ENCODE data around the gene WBP1. TPM values are rescaled to one million over a fixed set of nuclear protein-coding genes. Genes with fewer than 3 reads are reported as not detected.
A peak's percentile ranks its signal among the peaks of the same experiment; 100 is the strongest.

WBP1 gene
- 38.2 and 132 TPM in 2 replicates for total RNA-seq (ENCODE audit: low replicate concordance)

GRCh38 chr2:74458132-74458937, at the start of gene WBP1:
TSS of gene WBP1 (plus strand) at chr2:74458438. CDS start at chr2:74458603, 165 bp downstream.
- H3K9me3 ChIP-seq (ENCODE audit: low read depth), result no peaks in the 10 kb centered on the region
- peak within 1 kb of the TSS; percentile 96 for H3K4me3 ChIP-seq
- peaks cover 43% of the 10 kb centered on the region for H3F3A ChIP-seq (ENCODE audit: low read depth)
- Mint-ChIP-seq H3K27ac (peak within 1 kb of the TSS; percentile 89), H3K27me3 (ENCODE audit: insufficient read depth, low read depth) (peaks cover 20% of the 10 kb centered on the region), H3K4me3 (peak within 1 kb of the TSS; percentile 97), H3K36me3 (peaks cover 11% of the 10 kb centered on the region), H3K4me1 (peaks cover 45% of the 10 kb centered on the region), H3K9me3 (no peaks in the 10 kb centered on the region)
- H3K4me2 ChIP-seq, result peak within 1 kb of the TSS; percentile 92
- H3K27ac ChIP-seq, result peak within 1 kb of the TSS; percentile 95
- H3K36me3 ChIP-seq, result no peaks in the 10 kb centered on the region
- no peak for TF ChIP-seq CTCF (IDR thresholded peaks at IDR 0.05)
- no peak for TF ChIP-seq EZH2 (IDR thresholded peaks at IDR 0.05)
- no peak for TF ChIP-seq EZH2phosphoT487 (IDR thresholded peaks at IDR 0.05)
- H3K9ac ChIP-seq, result peak within 1 kb of the TSS; percentile 82
- peaks cover 19% of the 10 kb centered on the region for H3K4me1 ChIP-seq
- H4K20me1 ChIP-seq (ENCODE audit: low read depth), result no peaks in the 10 kb centered on the region
- no peaks in the 10 kb centered on the region for H3K27me3 ChIP-seq
- peak; percentile 99 for DNase-seq (ENCODE audit: low spot score)
- H2AFZ ChIP-seq (replicated peaks), result peak within 1 kb of the TSS; percentile 82
- H3K79me2 ChIP-seq (ENCODE audit: low read depth), result peaks cover 27% of the 10 kb centered on the region

GRCh38 chr2:74413001-74413698, 45.1 kb upstream of the WBP1 start:
- Mint-ChIP-seq H3K36me3 (no peaks in the 10 kb centered on the region), H3K4me3 (no peak overlapping the region)
- H3K9me3 ChIP-seq (ENCODE audit: low read depth), result no peaks in the 10 kb centered on the region

GRCh38 chr2:74414441-74414840, 43.8 kb upstream of the WBP1 start:
- DNase-seq (ENCODE audit: low spot score), result no peak
- H3K4me3 ChIP-seq, result no peak overlapping the region
- H3F3A ChIP-seq (ENCODE audit: low read depth), result no peaks in the 10 kb centered on the region
- Mint-ChIP-seq H3K9me3 (no peaks in the 10 kb centered on the region), H3K36me3 (no peaks in the 10 kb centered on the region), H3K27ac (no peak overlapping the region), H3K4me1 (peaks cover 2% of the 10 kb centered on the region), H3K4me3 (no peak overlapping the region), H3K27me3 (ENCODE audit: insufficient read depth, low read depth) (peaks cover 2% of the 10 kb centered on the region)
- H3K27ac ChIP-seq, result no peak overlapping the region
- H2AFZ ChIP-seq (replicated peaks), result no peak overlapping the region
- no peaks in the 10 kb centered on the region for H4K20me1 ChIP-seq (ENCODE audit: low read depth)
- no peaks in the 10 kb centered on the region for H3K4me1 ChIP-seq
- H3K9ac ChIP-seq, result no peak overlapping the region
- TF ChIP-seq EZH2 (IDR thresholded peaks at IDR 0.05) (no peak), CTCF (IDR thresholded peaks at IDR 0.05) (no peak), EZH2phosphoT487 (IDR thresholded peaks at IDR 0.05) (no peak)
- no peaks in the 10 kb centered on the region for H3K36me3 ChIP-seq
- no peak overlapping the region for H3K4me2 ChIP-seq
- no peaks in the 10 kb centered on the region for H3K79me2 ChIP-seq (ENCODE audit: low read depth)
- H3K27me3 ChIP-seq, result no peaks in the 10 kb centered on the region
- H3K9me3 ChIP-seq (ENCODE audit: low read depth), result no peaks in the 10 kb centered on the region

More at GRCh38 chr2:74413001-74413698, 45.1 kb upstream of the WBP1 start:
- Histone ChIP-seq H3K4me3 (no peak overlapping the region), H3F3A (ENCODE audit: low read depth) (no peaks in the 10 kb centered on the region), H3K36me3 (no peaks in the 10 kb centered on the region), H4K20me1 (ENCODE audit: low read depth) (no peaks in the 10 kb centered on the region), H3K4me1 (no peaks in the 10 kb centered on the region), H3K27ac (no peak overlapping the region), H3K79me2 (ENCODE audit: low read depth) (no peaks in the 10 kb centered on the region), H3K4me2 (no peak overlapping the region), H2AFZ (replicated peaks) (no peak overlapping the region), H3K27me3 (no peaks in the 10 kb centered on the region), H3K9ac (no peak overlapping the region)
- no peak for TF ChIP-seq CTCF (IDR thresholded peaks at IDR 0.05)
- no peak for TF ChIP-seq EZH2 (IDR thresholded peaks at IDR 0.05)
- no peak for TF ChIP-seq EZH2phosphoT487 (IDR thresholded peaks at IDR 0.05)
- peaks cover 2% of the 10 kb centered on the region for H3K4me1 Mint-ChIP-seq
- peaks cover 4% of the 10 kb centered on the region for H3K27me3 Mint-ChIP-seq (ENCODE audit: insufficient read depth, low read depth)
- no peaks in the 10 kb centered on the region for H3K9me3 Mint-ChIP-seq
- DNase-seq (ENCODE audit: low spot score), result no peak
- H3K27ac Mint-ChIP-seq, result no peak overlapping the region
